K562 (cell line): ENCODE data around the gene EPHB1. TPM values are rescaled to one million over a fixed set of nuclear protein-coding genes. Genes with fewer than 3 reads are reported as not detected.

Source experiments
- ATAC-seq: fragments of 200-7000 bp; cut with Tn5 transposase; 3 replicates; pipeline ENCODE4 v1.9.1; 2020; ENCODE audit warnings: moderate library complexity
- BruUV-seq: library from RNA; stranded (reverse); fragments of 400-500 nt; replicated peaks from 2 replicates; lab custom pipeline; 2021; lab: Mats Ljungman, UMichigan
- CTCF ChIA-PET: fragments of 300-600 bp; formaldehyde crosslinking; extraction: SDS; loops from one replicate; lab custom pipeline; 2021; ENCODE audit warnings: low intra/inter-chr PET ratio; lab: Yijun Ruan, JAX
- POLR2A ChIA-PET: fragments of 300-600, 350-650 bp; sonication (Branson Sonifier 250); formaldehyde crosslinking; extraction: SDS; loops from one replicate; lab custom pipeline; 2021; ENCODE audit warnings: antibody characterized with exemption, inconsistent platforms; lab: Yijun Ruan, JAX
- DNase-seq, 4 experiments: peaks; one replicate each; pipeline versions ENCODE4 v3.0.0 to v3.0.0-alpha.2; 2011 to 2018; ENCODE audit warnings: low spot score in 3 of 4, mixed read lengths in 3 of 4; ENCODE audit errors: extremely low read depth in 1 of 4
- FAIRE-seq: peaks from 2 replicates; lab custom pipeline; 2011; peaks lifted over from hg19 to GRCh38; lab: Jason Lieb, UNC
- H2AFZ ChIP-seq: 2 replicates; pipeline ENCODE4 v1.6.0; 2011; ENCODE audit warnings: low read depth, low read length, control low read depth, inconsistent platforms
- H3K27ac ChIP-seq: fragments of 200-600 bp; 3 replicates; pipeline ENCODE4 v1.8.0; 2011; ENCODE audit warnings: low read depth, mild to moderate bottlenecking, control low read depth, inconsistent platforms, low read length, moderate library complexity, mixed read lengths; ENCODE audit errors: extremely low read depth
- H3K27me3 ChIP-seq, 2 experiments: fragments of 300-600 bp in 1 of 2; 2 replicates in 1 of 2; 3 replicates in 1 of 2; pipeline versions ENCODE4 v1.6.0 to v1.8.0; 2011; ENCODE audit warnings: inconsistent platforms in 2 of 2, low read length in 2 of 2, mild to moderate bottlenecking in 1 of 2, mixed read lengths in 1 of 2, moderate library complexity in 1 of 2; ENCODE audit not compliant: control insufficient read depth in 2 of 2, insufficient read depth in 2 of 2
- H3K36me3 ChIP-seq: fragments of 300-600 bp; 3 replicates; pipeline ENCODE4 v1.8.0; 2011; ENCODE audit warnings: mild to moderate bottlenecking, low read length, inconsistent platforms; ENCODE audit not compliant: control insufficient read depth, insufficient read depth
- H3K4me1 ChIP-seq, 2 experiments: fragments of 200-600 bp in 1 of 2; replicated peaks in 1 of 2; 2 replicates in 1 of 2; 3 replicates in 1 of 2; pipeline versions ENCODE4 v1.5.1 to v1.8.0; 2011; ENCODE audit warnings: inconsistent platforms in 2 of 2, low read length in 2 of 2, mild to moderate bottlenecking in 1 of 2, mixed read lengths in 1 of 2, moderate library complexity in 1 of 2; ENCODE audit not compliant: control insufficient read depth in 2 of 2, insufficient read depth in 2 of 2
- H3K4me2 ChIP-seq: 2 replicates; pipeline ENCODE4 v1.6.1; 2011; ENCODE audit warnings: low read length, control low read depth, inconsistent platforms, mixed read lengths; ENCODE audit not compliant: insufficient read depth
- H3K4me3 ChIP-seq: fragments of 200-600 bp; sonication (generic), shearing (Covaris generic); 2 replicates; pipeline ENCODE4 v1.5.1; 2016; ENCODE audit warnings: control low read depth, inconsistent platforms
- H3K79me2 ChIP-seq: fragments of 200-600 bp; 3 replicates; pipeline ENCODE4 v1.8.0; 2011; ENCODE audit warnings: low read length, inconsistent platforms; ENCODE audit not compliant: control insufficient read depth, insufficient read depth
- H3K9ac ChIP-seq, 2 experiments: 2 replicates each; pipeline versions ENCODE4 v1.6.0 to v1.6.1; 2011; ENCODE audit warnings: low read depth in 2 of 2, low read length in 2 of 2, control low read depth in 1 of 2, inconsistent platforms in 1 of 2, mild to moderate bottlenecking in 1 of 2, mixed read lengths in 1 of 2; ENCODE audit not compliant: insufficient read depth in 1 of 2
- H3K9me1 ChIP-seq: one replicate; pipeline ENCODE4 v1.6.0; 2011; ENCODE audit warnings: inconsistent platforms, mild to moderate bottlenecking, low read length, moderate library complexity; ENCODE audit not compliant: control insufficient read depth, insufficient read depth
- H3K9me3 ChIP-seq: replicated peaks from 2 replicates; pipeline ENCODE4 v1.5.1; 2011; ENCODE audit warnings: low read depth, low read length, inconsistent platforms; ENCODE audit not compliant: control insufficient read depth, insufficient read depth
- H4K20me1 ChIP-seq: replicated peaks from 2 replicates; pipeline ENCODE4 v1.6.1; 2011; ENCODE audit warnings: low read length, inconsistent platforms, mixed read lengths; ENCODE audit not compliant: control insufficient read depth, insufficient read depth
- AFF4 ChIP-seq: sonication (generic); formaldehyde crosslinking; IDR thresholded peaks from 2 replicates; pipeline ENCODE4 v1.8.0; 2023; ENCODE audit warnings: mild to moderate bottlenecking, missing genetic modification reagents
- CBFA2T3 ChIP-seq: fragments of 450-650 bp; IDR thresholded peaks from 2 replicates; pipeline ENCODE4 v1.6.1; 2017
- CC2D1A ChIP-seq: fragments of 450-650 bp; IDR thresholded peaks from 2 replicates; pipeline ENCODE4 v1.6.1; 2017; ENCODE audit warnings: mild to moderate bottlenecking
- CHAMP1 ChIP-seq: fragments of 450-650 bp; IDR thresholded peaks from 2 replicates; pipeline ENCODE4 v1.6.1; 2016; ENCODE audit warnings: mild to moderate bottlenecking
- COPS2 ChIP-seq: fragments of 450-650 bp; conservative IDR thresholded peaks from 2 replicates; pipeline ENCODE4 v1.6.1; 2016; ENCODE audit warnings: mild to moderate bottlenecking, moderate library complexity
- HNRNPK ChIP-seq: fragments of 200-400 bp; formaldehyde crosslinking; IDR thresholded peaks from one replicate; pipeline ENCODE4 v1.6.1; 2018; ENCODE audit warnings: mild to moderate bottlenecking, low read depth, low read length; ENCODE audit not compliant: poor library complexity, severe bottlenecking
- MAX ChIP-seq: sonication (generic); formaldehyde crosslinking; IDR thresholded peaks from 2 replicates; pipeline ENCODE4 v1.9.0; 2022; ENCODE audit warnings: mild to moderate bottlenecking, missing genetic modification reagents
- NEUROD1 ChIP-seq: fragments of 150-350 bp; IDR thresholded peaks from 2 replicates; pipeline ENCODE4 v1.6.1; 2014; ENCODE audit warnings: borderline replicate concordance, low read length, low read depth; ENCODE audit not compliant: partially characterized antibody
- ZKSCAN1 ChIP-seq: fragments of 150-350 bp; IDR thresholded peaks from 2 replicates; pipeline ENCODE4 v1.6.1; 2016; ENCODE audit warnings: low read depth, low read length
- ZNF507 ChIP-seq: conservative IDR thresholded peaks from 2 replicates; pipeline ENCODE4 v1.6.1; 2017; ENCODE audit warnings: missing genetic modification characterization, missing compliant biosample characterization
- WGBS: fragments of 100-300 bp; shearing (Covaris generic); methylation state at CpG from one replicate; pipeline ENCODE4 v1.1.6; 2016; ENCODE audit warnings: low coverage, mixed read lengths; ENCODE audit not compliant: insufficient coverage; ENCODE audit errors: missing lambda C conversion rate; 5-methylcytosine and 5-hydroxymethylcytosine counted together
- in situ Hi-C: fragments of 300-500 bp; cut with MboI; formaldehyde crosslinking; loops from 4 replicates; pipeline ENCODE4 v1.15.0; 2018; ENCODE audit warnings: inconsistent platforms, mixed read lengths
- intact Hi-C: fragments of 100-400 bp; cut with micrococcal nuclease; formaldehyde crosslinking; loops from 2 replicates; pipeline ENCODE4 v1.14.2; 2022
- polyA plus RNA-seq, 8 experiments: library from polyadenylated mRNA; depleted of rRNA in 4 of 8; stranded (reverse) in 5 of 8; unstranded in 3 of 8; fragments of >200 nt; fragmentation: Nextera tagmentation in 2 of 8; fragmentation: Illumina TruSeq in 1 of 8; extraction: Ambion mirVana in 2 of 8; extraction: Trizol in 1 of 8; gene quantifications; 2 replicates each; pipeline versions ENCODE4 v1.2.1 to v1.2.3, GENCODE V29; 2011 to 2014; ENCODE audit warnings: inconsistent platforms in 1 of 8, missing spikeins in 1 of 8
- total RNA-seq, 7 experiments: library from RNA; depleted of rRNA in 6 of 7; stranded (reverse); fragments of >200 nt in 6 of 7; fragmentation: Illumina TruSeq in 2 of 7; extraction: Trizol in 2 of 7; gene quantifications; 2 replicates each; pipeline versions ENCODE4 v1.2.1 to v1.2.3, GENCODE V29; 2011 to 2021; ENCODE audit warnings: low replicate concordance in 1 of 7
- TF ChIP-seq, protein P1 (sequence below): sonication (generic); formaldehyde crosslinking; IDR thresholded peaks from 2 replicates; pipeline ENCODE4 v1.8.0; 2022; ENCODE audit warnings: mild to moderate bottlenecking, missing genetic modification reagents
- TF ChIP-seq, protein P2 (sequence below): fragments of 250-450 bp; sonication (Bioruptor Pico); IDR thresholded peaks from 2 replicates; pipeline ENCODE4 v1.5.0; 2022; ENCODE audit warnings: mild to moderate bottlenecking

The EPHB1 gene
- total and polyA plus RNA-seq, 9 of the 15 experiments (the other 6 are each of a cell fraction or from before 2014, with no cell fraction given): 0.29 TPM; not detected in 8

DNA sequence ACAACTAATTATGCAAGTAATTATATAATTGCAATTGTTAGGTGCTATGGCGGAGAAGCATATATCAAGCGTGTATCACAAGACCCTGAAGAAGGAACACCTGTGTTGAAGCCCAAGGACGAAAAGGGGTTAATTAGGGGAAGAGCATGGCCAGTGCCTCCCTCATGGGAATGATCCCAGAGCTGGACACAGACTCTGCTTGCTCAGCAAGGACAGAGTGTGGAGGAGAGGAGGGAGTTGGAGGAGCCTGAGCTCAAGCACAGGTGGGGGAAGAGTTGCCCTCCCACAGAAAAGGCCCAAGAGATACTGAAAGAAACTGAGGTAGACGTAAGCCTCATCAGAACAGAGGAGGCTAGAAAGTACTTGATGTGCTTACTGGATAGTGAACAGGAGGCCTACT, 423.7 kb downstream of the EPHB1 start:
- ChIA-PET POLR2A (no interaction called here), CTCF (no interaction called here)
- BruUV-seq: no TSS peak
- TF ChIP-seq NEUROD1 (no peak), AFF4 (no peak), ZNF507 (tag) (no peak), ZKSCAN1 (no peak), MAX (no peak), HNRNPK (no peak), CBFA2T3 (no peak), CC2D1A (no peak), COPS2 (no peak), CHAMP1 (no peak)
- TF ChIP-seq, protein P1, sequence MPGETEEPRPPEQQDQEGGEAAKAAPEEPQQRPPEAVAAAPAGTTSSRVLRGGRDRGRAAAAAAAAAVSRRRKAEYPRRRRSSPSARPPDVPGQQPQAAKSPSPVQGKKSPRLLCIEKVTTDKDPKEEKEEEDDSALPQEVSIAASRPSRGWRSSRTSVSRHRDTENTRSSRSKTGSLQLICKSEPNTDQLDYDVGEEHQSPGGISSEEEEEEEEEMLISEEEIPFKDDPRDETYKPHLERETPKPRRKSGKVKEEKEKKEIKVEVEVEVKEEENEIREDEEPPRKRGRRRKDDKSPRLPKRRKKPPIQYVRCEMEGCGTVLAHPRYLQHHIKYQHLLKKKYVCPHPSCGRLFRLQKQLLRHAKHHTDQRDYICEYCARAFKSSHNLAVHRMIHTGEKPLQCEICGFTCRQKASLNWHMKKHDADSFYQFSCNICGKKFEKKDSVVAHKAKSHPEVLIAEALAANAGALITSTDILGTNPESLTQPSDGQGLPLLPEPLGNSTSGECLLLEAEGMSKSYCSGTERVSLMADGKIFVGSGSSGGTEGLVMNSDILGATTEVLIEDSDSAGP (CRISPR knock-in tag): no peak
- TF ChIP-seq, protein P2, sequence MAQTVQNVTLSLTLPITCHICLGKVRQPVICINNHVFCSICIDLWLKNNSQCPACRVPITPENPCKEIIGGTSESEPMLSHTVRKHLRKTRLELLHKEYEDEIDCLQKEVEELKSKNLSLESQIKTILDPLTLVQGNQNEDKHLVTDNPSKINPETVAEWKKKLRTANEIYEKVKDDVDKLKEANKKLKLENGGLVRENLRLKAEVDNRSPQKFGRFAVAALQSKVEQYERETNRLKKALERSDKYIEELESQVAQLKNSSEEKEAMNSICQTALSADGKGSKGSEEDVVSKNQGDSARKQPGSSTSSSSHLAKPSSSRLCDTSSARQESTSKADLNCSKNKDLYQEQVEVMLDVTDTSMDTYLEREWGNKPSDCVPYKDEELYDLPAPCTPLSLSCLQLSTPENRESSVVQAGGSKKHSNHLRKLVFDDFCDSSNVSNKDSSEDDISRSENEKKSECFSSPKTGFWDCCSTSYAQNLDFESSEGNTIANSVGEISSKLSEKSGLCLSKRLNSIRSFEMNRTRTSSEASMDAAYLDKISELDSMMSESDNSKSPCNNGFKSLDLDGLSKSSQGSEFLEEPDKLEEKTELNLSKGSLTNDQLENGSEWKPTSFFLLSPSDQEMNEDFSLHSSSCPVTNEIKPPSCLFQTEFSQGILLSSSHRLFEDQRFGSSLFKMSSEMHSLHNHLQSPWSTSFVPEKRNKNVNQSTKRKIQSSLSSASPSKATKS (CRISPR knock-in tag): no peak

More for the DNA sequence above, 423.7 kb downstream of the EPHB1 start:
- H2AFZ ChIP-seq: no peak overlapping the region
- intact Hi-C loops: no loop called here
- H4K20me1 ChIP-seq: no peaks in the 10 kb centered on the region
- H3K4me3 ChIP-seq: no peak overlapping the region
- no peaks in the 10 kb centered on the region for H3K9me1 ChIP-seq
- ATAC-seq (no peak), DNase-seq (no peak), FAIRE-seq (no peak)
- H3K27me3 ChIP-seq: no peaks in the 10 kb centered on the region
- no peak overlapping the region for H3K9ac ChIP-seq
- no peaks in the 10 kb centered on the region for H3K4me1 ChIP-seq
- H3K4me2 ChIP-seq: no peak overlapping the region
- no peak overlapping the region for H3K27ac ChIP-seq
- no peaks in the 10 kb centered on the region for H3K9me3 ChIP-seq
- in situ Hi-C loops: no loop called here
- no peaks in the 10 kb centered on the region for H3K36me3 ChIP-seq
- H3K79me2 ChIP-seq: no peaks in the 10 kb centered on the region
- 0% methylated on average over 4 of the region's 4 CpGs for WGBS
